GM21723 (cell line): ENCODE measurements around the gene PHEX.
A peak's percentile ranks its signal among the peaks of the same experiment; 100 is the strongest.

Source experiments
- ATAC-seq: cut with Tn5 transposase; IDR thresholded peaks from one replicate; pipeline ENCODE4 v1.9.1; 2021; ENCODE audit warnings: mild to moderate bottlenecking, moderate library complexity; ENCODE audit not compliant: unreplicated experiment

Gene PHEX

GRCh38 chrX:22039541-22039940, 7.4 kb downstream of the PHEX start:
- ATAC-seq, result no peak

DNA sequence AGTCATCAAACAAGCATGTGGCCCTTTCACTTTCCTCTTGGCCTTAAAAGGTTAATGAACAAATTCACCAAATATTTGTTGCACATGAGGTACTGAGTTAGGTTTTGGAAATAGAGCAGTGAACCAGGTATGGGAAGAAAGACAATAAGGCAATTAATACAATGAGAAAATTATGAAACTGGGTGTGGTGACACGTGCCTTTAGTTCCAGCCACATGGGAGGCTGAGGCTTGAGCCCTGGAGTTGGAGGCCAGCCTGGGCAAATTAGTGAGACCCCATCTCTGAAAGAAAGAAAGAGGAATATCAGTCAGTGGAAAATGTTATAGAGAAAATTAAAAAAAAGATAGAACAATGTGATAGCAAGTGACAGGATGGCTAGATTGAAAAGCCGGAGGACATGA, 8.1 kb downstream of the PHEX start:
- no peak for ATAC-seq

DNA sequence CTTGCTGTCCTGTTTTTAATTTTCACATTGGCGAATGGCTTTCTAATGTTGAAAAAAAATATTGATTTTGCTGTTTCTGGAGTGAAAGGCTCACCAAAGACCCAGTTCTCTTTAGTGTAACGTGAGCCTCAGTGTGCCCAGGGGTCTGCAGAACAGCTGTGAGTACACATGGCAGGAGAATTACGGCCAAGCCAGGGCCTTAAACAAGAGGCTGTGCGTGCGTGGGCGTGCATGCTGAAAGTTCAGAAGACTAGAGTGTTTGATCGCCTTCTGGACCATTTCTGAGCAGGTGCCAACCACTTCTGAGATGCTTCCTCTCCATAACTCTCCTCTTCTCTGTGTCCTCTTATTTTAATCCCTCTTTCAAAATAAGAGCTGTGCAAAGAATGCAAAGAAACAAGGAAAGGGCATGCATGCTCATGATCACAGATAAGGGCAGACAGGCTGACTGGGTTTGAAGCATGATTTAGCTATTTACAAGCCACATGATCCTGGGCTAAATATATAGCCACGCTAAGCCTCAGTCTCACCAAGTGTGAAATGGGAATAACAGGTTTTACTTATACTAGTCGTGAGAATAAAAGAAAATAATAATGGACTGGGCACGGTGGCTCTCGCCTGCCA, 9.9 kb downstream of the PHEX start:
- no peak for ATAC-seq

DNA sequence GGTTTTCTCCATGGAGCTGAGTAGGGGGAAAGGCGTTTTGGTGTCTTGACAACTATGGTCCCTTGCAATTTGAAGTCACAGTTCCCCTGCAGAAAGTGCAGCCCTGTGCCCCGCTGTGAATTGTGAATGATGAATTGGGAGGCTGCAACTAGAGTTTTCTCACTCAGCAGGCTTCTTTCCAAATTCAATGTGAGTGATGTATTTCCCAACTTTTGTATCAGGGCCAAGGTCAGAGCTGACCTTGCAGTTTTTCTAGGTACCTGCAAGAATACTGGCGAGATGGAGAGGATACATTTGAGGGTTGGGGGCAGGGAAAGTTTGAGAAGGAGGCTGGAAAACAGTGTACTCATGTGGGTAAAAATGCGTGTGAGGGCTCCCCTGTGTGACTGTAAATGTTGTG, 11.7 kb downstream of the PHEX start:
- no peak for ATAC-seq

- ATAC-seq, result no peak
Observed at GRCh38 chrX:22047468-22047867, 15.3 kb downstream of the PHEX start.

DNA sequence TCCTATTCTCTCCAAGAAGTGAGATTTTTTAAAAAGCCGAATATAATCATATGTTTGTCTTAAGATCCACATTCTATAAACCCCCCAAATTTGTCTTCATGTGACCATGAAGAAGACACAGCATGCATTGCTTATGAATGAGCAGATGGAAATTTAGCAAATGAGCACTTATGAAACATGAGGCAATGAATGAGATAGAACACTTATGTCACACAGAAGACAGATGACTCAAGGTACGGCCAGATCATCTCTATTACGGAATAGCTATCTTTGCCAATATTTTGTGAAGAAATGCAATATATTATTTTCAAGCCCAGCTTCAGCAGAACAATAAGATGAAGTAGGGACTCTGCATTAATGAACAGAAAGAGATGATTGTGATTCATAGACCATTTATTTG, 21.4 kb downstream of the PHEX start:
- ATAC-seq, result no peak

DNA sequence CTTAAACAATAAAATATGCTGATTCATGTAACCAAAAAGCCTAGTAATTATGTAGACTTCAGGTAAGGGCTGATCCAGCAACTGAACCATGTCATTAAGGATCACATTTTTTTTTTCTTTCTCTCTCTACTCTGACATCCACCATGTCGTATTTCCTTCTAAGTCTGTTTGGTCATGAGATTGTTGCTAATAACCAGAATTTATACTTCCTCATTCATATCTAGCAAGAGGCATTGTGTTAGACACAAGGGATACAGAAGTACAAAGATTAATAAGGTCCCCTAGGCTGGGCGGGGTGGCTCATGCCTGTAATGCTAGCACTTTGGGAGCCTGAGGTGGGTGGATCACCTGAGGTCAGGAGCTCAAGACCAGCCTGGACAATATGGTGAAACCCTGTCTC, 24.1 kb downstream of the PHEX start:
- no peak for ATAC-seq

DNA sequence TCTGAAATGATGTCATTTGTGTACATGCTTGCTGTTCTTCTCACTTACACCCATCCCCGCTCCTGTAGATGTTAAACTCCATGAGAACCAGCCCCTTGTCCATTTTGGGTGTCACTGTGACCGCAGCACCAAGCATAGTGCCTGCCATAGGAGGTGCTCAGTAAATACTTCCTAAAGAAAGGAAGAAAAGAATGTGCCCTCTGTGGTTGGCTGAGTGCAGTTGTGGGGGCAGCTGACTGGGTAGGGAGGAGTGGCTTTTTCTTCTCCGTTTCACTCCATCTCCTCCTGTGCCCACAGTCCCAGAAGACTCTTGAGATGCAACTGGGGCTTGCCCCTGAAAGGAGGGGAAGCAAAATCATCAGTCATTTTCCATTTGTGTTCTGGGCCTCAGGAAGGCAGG, 25.5 kb downstream of the PHEX start:
- no peak for ATAC-seq

DNA sequence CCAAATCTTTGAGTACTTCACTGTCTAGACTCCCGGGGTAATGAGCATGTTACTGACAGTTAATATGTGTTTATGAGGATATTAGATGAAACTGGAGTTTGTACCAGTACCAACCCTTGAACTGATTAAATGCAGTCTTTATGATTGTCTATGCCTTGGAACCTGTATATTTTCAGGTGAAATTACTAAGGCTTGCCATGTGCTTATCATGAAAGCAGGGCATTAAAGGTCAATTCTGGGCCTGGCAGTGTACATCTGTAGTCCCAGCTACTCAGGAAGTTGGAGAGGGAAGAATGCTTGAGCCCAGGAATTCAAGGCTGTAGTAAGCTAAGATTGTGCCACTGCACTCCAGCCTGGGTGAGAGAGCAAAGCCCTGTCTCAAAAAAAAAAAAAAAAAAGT, 27.6 kb downstream of the PHEX start:
- no peak for ATAC-seq

- ATAC-seq, result peak; percentile 62
Observed at GRCh38 chrX:22060415-22061280, 28.5 kb downstream of the PHEX start.

- ATAC-seq, result peak; percentile 84
Observed at GRCh38 chrX:22063284-22063683, 31.2 kb downstream of the PHEX start.

DNA sequence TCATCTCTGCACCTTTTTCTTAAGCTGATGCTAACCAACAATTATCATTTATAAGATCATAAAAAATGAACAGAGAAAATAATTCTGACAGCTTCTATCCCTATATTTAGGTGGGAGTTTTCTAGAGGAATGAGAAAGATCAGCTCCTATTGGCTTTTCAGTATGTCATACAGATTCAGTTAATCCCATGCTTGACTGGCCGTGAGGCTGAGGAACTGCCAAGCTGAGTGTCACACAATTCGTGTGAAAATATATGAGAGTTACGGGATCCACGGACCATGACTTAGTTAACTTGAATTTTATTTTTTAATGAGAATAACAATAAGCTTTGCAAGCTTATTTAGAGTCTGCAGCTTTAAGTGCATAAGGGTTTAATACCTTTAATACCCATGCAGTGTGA, 37.5 kb downstream of the PHEX start:
- no peak for ATAC-seq

DNA sequence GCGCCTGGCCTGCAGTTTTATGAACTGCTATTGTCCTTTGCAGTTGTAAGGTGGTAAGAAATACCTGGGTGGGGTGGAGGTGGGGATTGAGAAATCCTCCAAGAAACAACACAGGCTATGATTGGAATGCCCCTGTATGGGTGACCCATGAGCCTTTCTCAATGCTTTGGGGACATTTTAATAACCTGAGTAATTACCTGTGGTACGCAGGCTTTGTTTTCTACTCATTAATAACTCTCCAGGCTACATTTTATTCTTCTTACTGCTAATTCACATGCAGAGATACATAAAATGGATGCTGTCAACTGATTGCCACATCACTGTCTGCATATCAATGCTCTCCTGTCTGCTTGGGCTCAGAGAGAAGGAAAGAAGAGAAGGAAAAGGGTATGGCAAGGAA, 41.8 kb downstream of the PHEX start:
- no peak for ATAC-seq

GRCh38 chrX:22078117-22078516, 46.0 kb downstream of the PHEX start:
- ATAC-seq, result no peak

GRCh38 chrX:22081475-22082092, 49.5 kb downstream of the PHEX start:
- peak; percentile 83 for ATAC-seq

GRCh38 chrX:22086003-22086402, 53.9 kb downstream of the PHEX start:
- no peak for ATAC-seq

DNA sequence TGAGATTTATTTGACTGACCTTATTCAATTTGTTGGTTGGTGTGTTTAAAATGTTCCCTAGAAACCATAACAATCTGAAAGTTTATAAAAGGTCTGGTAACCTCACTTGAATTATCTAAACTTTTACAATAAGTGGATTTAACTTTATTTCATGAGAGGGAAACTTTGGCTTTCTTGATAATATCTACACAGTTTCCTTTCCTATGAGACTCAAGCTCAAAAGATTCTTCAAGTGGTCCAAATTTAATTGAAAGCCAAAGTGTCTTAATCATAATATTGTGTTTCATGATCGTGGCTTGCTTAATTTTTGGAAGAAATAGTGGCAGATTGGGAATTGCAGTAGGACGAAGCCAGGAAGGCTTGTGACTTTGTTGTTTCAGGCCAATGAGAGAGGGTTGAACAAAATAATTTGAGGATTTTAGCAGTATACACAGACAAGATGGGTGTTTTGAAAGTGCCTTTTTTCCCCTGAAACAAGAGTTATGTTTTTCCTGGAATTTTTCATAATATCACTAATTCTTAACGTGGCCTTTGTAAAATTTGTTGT, 55.0 kb downstream of the PHEX start:
- no peak for ATAC-seq

DNA sequence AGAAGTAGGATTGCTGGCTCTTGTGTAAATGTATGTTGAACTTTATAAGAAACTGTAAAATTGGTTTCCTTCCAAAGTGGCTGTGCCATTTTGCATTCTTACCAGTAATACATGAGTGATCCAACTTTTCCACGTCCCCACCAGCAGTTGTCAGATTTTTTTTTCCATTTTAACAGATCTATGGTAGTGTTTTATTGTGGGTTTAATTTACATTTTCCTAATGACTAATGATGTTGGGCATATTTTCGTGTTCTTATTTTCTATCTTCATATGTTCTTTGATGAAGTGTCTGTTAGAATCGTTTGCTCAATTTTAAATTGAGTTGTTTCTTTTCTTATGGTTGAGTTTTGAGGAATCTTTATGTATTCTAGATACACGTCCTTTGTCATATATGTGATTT, 56.2 kb downstream of the PHEX start:
- no peak for ATAC-seq

DNA sequence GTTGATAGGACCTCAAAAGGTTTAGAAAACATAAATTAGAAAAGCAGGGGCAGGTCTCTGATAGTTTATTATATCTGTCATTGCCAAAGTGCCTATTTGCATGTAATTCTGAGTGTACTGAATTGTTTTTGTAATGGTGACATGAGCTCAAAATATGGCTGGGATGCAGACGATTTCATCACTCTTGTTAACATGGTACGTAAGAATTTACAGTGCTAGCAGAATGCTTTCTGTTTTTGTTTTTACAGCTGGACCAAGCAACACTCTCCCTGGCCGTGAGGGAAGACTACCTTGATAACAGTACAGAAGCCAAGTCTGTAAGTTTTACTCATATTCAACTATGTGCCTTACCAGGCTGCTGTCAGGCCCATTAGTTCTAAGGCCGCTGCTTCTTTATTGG, 58.1 kb downstream of the PHEX start:
- no peak for ATAC-seq

DNA sequence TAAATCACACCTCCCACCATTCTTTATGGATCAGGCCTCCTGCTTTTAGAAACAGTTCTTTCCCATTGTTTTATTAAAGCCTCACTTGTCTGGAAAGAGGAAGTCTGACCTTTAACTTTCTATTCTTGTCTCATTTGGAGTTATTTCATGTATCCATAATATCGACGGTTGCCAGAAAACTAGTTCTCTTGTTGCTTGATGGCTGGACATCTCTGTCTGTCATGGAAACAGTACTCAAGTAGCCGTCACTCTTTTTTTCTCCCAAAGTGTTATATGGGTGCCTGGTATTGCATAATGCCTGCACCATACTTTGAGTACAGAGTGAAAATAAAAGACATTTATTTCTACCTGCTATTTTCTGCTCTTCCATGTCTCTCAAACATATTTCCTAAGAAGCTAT, 61.4 kb downstream of the PHEX start:
- ATAC-seq, result no peak

GRCh38 chrX:22095286-22095685, 63.2 kb downstream of the PHEX start:
- ATAC-seq, result no peak

GRCh38 chrX:22095856-22096255, 63.7 kb downstream of the PHEX start:
- no peak for ATAC-seq
